PC-9 (cell line): ENCODE results near the gene EGFR. TPM values are rescaled to one million over a fixed set of nuclear protein-coding genes. Genes with fewer than 3 reads are reported as not detected.

Source experiments
- BruUV-seq: library from RNA; stranded (reverse); fragments of 400-500 nt; replicated peaks from 2 replicates; lab custom pipeline; 2021; lab: Mats Ljungman, UMichigan
- CTCF ChIA-PET: fragments of 300-600 bp; sonication (Branson Sonifier 250); formaldehyde crosslinking; loops from one replicate; lab custom pipeline; 2022; ENCODE audit warnings: antibody characterized with exemption; lab: Charles Lee
- POLR2A ChIA-PET: fragments of 300-600 bp; sonication (Branson Sonifier 250); formaldehyde crosslinking; loops from one replicate; lab custom pipeline; 2022; ENCODE audit warnings: antibody characterized with exemption; ENCODE audit not compliant: unreplicated experiment; lab: Charles Lee
- DNase-seq, 2 experiments: peaks; one replicate each; pipeline versions ENCODE4 v3.0.0 to v3.0.0-alpha.2; 2015 to 2022; ENCODE audit warnings: mixed read lengths in 1 of 2
- H2AFZ ChIP-seq: fragments of 200-600 bp; sonication (generic); 2 replicates; pipeline ENCODE4 v1.8.1; 2017; ENCODE audit warnings: antibody characterized with exemption
- H3F3A ChIP-seq: fragments of 200-600 bp; sonication (generic); 2 replicates; pipeline ENCODE4 v1.8.1; 2017; ENCODE audit warnings: antibody characterized with exemption, mild to moderate bottlenecking, low read depth; ENCODE audit not compliant: insufficient read depth
- H3K27ac ChIP-seq: fragments of 200-600 bp; sonication (generic); 2 replicates; pipeline ENCODE4 v1.6.1; 2016; ENCODE audit warnings: mixed run types
- H3K27me3 ChIP-seq: fragments of 200-600 bp; sonication (generic); 2 replicates; pipeline ENCODE4 v1.6.1; 2016; ENCODE audit warnings: low read depth, mixed run types; ENCODE audit not compliant: insufficient read depth
- H3K36me3 ChIP-seq: fragments of 200-600 bp; sonication (generic); 2 replicates; pipeline ENCODE4 v1.6.1; 2016; ENCODE audit warnings: low read depth, mixed run types
- H3K4me1 ChIP-seq: fragments of 200-600 bp; sonication (generic); replicated peaks from 2 replicates; pipeline ENCODE4 v1.6.1; 2016; ENCODE audit warnings: mixed run types; ENCODE audit not compliant: insufficient read depth
- H3K4me2 ChIP-seq: fragments of 200-600 bp; sonication (generic); 2 replicates; pipeline ENCODE4 v1.6.1; 2017; ENCODE audit warnings: mixed run types
- H3K4me3 ChIP-seq: fragments of 200-600 bp; sonication (generic); 2 replicates; pipeline ENCODE4 v1.6.1; 2016; ENCODE audit warnings: mixed run types
- H3K79me2 ChIP-seq: fragments of 200-600 bp; sonication (generic); 2 replicates; pipeline ENCODE4 v1.6.1; 2017; ENCODE audit warnings: low read depth, mixed run types
- H3K9me2 ChIP-seq: fragments of 200-600 bp; sonication (generic); 2 replicates; pipeline ENCODE4 v1.8.1; 2017; ENCODE audit warnings: mild to moderate bottlenecking; ENCODE audit not compliant: insufficient read depth
- H3K9me3 ChIP-seq: fragments of 200-600 bp; sonication (generic); 2 replicates; pipeline ENCODE4 v1.8.1; 2016; ENCODE audit warnings: low read depth; ENCODE audit not compliant: insufficient read depth
- H4K20me1 ChIP-seq: fragments of 200-600 bp; sonication (generic); 2 replicates; pipeline ENCODE4 v1.8.1; 2017; ENCODE audit not compliant: insufficient read depth
- EZH2 ChIP-seq: fragments of 200-600 bp; sonication (generic); IDR thresholded peaks from 2 replicates; pipeline ENCODE4 v1.8.0; 2017; ENCODE audit warnings: antibody characterized with exemption, low read depth
- intact Hi-C: fragments of 100-400 bp; cut with micrococcal nuclease; formaldehyde crosslinking; loops from one replicate; pipeline ENCODE4 v1.10.0; 2022; ENCODE audit not compliant: unreplicated experiment
- total RNA-seq: library from RNA; stranded (reverse); gene quantifications from 2 replicates; pipeline ENCODE4 v1.2.3, GENCODE V29; 2021
- TF ChIP-seq, protein P1 (sequence below): fragments of 200-600 bp; sonication (generic); conservative IDR thresholded peaks from 2 replicates; pipeline ENCODE4 v1.6.1; 2017; ENCODE audit warnings: mixed run types, antibody characterized with exemption, mild to moderate bottlenecking, moderate library complexity

The EGFR gene
- total RNA-seq, 1 experiment from 2014 or later: 342 TPM

DNA sequence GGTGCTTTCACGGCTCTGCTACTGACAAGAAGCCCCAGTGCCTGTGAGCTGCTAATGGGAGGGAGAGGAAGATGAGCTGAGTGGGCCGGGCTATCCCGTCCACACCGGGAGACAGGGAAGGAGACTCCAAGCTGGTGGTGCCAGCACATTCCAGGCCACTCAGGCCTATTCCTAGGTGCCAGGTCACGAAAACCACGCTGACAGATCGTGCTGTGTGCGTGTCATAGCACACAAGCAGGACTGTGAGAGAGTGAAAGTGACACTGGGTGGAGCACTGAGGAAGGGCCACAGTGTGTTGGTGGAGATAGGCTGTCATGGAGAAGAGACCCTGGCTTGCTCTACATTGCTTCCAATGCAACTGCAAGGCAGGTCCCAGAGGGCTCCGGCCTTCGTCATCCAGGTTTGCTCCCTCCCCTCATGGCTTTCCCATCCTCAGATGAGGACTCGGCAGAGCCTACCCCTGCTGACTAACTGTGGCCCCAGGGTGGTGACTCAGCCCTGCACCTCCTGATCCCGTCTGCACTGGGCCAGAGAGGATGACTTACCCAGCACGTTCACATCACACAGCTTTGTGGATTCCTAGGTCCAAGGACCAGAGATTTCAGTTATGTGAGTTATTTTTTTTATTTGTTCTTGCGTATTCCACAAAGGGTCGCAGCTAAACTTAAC is 167.3 kb downstream of the EGFR start:
- H3K79me2 ChIP-seq: peaks cover 15% of the 10 kb centered on the region
- TF ChIP-seq EZH2: no peak
- TF ChIP-seq, protein P1, sequence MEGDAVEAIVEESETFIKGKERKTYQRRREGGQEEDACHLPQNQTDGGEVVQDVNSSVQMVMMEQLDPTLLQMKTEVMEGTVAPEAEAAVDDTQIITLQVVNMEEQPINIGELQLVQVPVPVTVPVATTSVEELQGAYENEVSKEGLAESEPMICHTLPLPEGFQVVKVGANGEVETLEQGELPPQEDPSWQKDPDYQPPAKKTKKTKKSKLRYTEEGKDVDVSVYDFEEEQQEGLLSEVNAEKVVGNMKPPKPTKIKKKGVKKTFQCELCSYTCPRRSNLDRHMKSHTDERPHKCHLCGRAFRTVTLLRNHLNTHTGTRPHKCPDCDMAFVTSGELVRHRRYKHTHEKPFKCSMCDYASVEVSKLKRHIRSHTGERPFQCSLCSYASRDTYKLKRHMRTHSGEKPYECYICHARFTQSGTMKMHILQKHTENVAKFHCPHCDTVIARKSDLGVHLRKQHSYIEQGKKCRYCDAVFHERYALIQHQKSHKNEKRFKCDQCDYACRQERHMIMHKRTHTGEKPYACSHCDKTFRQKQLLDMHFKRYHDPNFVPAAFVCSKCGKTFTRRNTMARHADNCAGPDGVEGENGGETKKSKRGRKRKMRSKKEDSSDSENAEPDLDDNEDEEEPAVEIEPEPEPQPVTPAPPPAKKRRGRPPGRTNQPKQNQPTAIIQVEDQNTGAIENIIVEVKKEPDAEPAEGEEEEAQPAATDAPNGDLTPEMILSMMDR: no peak
- no peak overlapping the region for H2AFZ ChIP-seq
- H4K20me1 ChIP-seq: no peaks in the 10 kb centered on the region
- peak overlapping the region; percentile 32 for H3K4me2 ChIP-seq
- no peaks in the 10 kb centered on the region for H3K9me2 ChIP-seq
- H3K4me1 ChIP-seq: peaks cover 27% of the 10 kb centered on the region
- peaks cover 73% of the 10 kb centered on the region for H3K36me3 ChIP-seq
- peak; percentile 97 to 99 for DNase-seq
- H3K4me3 ChIP-seq: no peak overlapping the region
- ChIA-PET POLR2A (interaction anchor here (0.5 to 0.7 kb wide), 2 partner anchors 346 to 870 kb away, joined by 4 to 6 read pairs; no protein-coding TSS in a partner anchor), CTCF (interaction anchor here (0.6 to 2.4 kb wide), 2 partner anchors 69 to 75 kb away, joined by 3 to 9 read pairs; no protein-coding TSS in a partner anchor)
- no TSS peak for BruUV-seq
- H3K27me3 ChIP-seq: no peaks in the 10 kb centered on the region
- peak overlapping the region; percentile 51 for H3K27ac ChIP-seq
- intact Hi-C loops: loop anchor here (1.0 to 5.0 kb wide), 7 partner anchors 53 to 414 kb away; no protein-coding TSS in a partner anchor
- H3K9me3 ChIP-seq: no peaks in the 10 kb centered on the region
- H3F3A ChIP-seq: peaks cover 81% of the 10 kb centered on the region

DNA sequence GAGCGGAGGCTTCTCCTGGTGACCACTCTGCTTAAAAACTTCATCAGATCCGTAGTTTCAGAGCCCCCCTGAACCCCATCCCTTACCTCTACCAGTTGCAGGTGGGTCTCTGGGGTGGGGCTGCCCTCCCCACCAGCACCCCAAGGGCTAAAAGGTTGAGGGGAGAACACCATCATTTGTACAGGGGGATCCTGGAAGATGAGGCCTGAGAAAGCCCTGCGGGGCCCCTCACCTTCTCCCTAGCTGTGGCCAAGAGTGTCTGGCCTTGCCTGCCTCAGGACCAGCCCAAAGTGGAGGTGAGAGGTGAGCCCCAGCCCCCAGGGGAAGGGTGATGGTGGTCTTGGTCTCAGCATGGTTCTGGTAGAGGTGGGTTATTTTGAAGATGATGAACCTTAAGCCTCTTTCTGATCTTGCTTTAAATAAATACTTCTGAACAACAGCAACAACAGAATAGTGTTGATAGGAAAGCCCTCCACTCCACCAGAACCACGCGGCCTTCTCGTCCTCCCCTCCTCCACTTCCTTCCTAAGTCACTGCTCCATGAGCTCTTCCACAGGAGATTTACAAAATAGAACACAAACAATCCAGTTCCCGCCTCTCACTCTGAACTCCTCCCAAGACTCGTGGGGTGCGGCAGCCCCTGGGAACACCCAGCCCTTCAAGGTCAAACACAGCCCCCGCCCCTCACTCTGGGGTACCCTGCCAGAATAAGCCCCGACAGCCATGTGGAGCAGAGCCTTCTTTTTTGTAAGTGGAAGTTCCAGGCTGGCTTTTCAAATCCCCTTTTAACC is 169.1 kb downstream of the EGFR start:
- ChIA-PET CTCF (no interaction called here), POLR2A (no interaction called here)
- Histone ChIP-seq H3K4me1 (peaks cover 27% of the 10 kb centered on the region), H3K79me2 (peaks cover 15% of the 10 kb centered on the region), H3K9me3 (no peaks in the 10 kb centered on the region), H3K27me3 (no peaks in the 10 kb centered on the region), H3K27ac (no peak overlapping the region), H3K9me2 (no peaks in the 10 kb centered on the region), H3F3A (peaks cover 74% of the 10 kb centered on the region), H3K36me3 (peaks cover 74% of the 10 kb centered on the region), H4K20me1 (no peaks in the 10 kb centered on the region), H2AFZ (no peak overlapping the region), H3K4me2 (no peak overlapping the region), H3K4me3 (no peak overlapping the region)
- no TSS peak for BruUV-seq
- intact Hi-C loops: loop anchor here (2.0 to 5.0 kb wide), 2 partner anchors 67 to 416 kb away; no protein-coding TSS in a partner anchor
- TF ChIP-seq EZH2: no peak
- TF ChIP-seq, protein P1: no peak
- no peak for DNase-seq

DNA sequence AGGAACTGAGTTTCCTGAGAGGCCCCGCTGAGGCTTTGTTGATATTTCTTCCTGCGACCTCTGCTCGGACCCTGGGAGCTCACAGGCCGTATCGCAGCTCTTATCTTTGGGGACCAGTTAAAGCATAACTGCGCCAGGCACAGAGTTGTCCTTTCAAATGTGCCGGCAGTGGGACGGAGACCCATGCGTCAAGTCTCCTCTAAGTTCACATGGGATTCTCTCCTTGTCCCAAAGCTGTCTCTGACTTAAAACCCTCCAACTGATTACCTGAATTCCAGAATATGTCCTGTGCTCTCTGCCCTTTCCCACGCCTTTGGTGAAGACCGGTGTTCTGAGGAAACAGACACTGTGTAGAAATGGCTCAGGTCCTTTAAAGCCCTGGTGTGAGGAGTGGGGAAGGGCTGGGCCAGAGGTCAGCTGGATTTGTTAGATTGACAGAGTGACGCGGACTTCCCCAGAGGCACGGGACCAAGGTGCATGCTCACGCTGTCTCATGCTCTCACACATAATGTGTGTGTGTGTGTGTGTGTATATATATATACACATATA is 169.8 kb downstream of the EGFR start:
- H3K27me3 ChIP-seq: no peaks in the 10 kb centered on the region
- no peak overlapping the region for H3K4me2 ChIP-seq
- H3K36me3 ChIP-seq: peaks cover 81% of the 10 kb centered on the region
- no peaks in the 10 kb centered on the region for H4K20me1 ChIP-seq
- POLR2A ChIA-PET: no interaction called here
- no peak for DNase-seq
- H3K4me3 ChIP-seq: no peak overlapping the region
- H3K9me3 ChIP-seq: no peaks in the 10 kb centered on the region
- no TSS peak for BruUV-seq
- CTCF ChIA-PET: no interaction called here
- H3K9me2 ChIP-seq: no peaks in the 10 kb centered on the region
- TF ChIP-seq, protein P1: no peak
- no peak for TF ChIP-seq EZH2
- intact Hi-C loops: loop anchor here (5.0 kb wide), 1 partner anchor 416 kb away; no protein-coding TSS in a partner anchor
- H3F3A ChIP-seq: peaks cover 73% of the 10 kb centered on the region
- peaks cover 27% of the 10 kb centered on the region for H3K4me1 ChIP-seq
- H3K27ac ChIP-seq: no peak overlapping the region
- peaks cover 15% of the 10 kb centered on the region for H3K79me2 ChIP-seq
- H2AFZ ChIP-seq: no peak overlapping the region
